NCI-H2196 (cell line): ENCODE measurements around the gene CERS1.

ENCODE experiments used
- DNase-seq: peaks from one replicate; lab custom pipeline; 2025; ENCODE audit not compliant: unreplicated experiment; lab: John Stamatoyannopoulos, UW

The CERS1 gene

DNA sequence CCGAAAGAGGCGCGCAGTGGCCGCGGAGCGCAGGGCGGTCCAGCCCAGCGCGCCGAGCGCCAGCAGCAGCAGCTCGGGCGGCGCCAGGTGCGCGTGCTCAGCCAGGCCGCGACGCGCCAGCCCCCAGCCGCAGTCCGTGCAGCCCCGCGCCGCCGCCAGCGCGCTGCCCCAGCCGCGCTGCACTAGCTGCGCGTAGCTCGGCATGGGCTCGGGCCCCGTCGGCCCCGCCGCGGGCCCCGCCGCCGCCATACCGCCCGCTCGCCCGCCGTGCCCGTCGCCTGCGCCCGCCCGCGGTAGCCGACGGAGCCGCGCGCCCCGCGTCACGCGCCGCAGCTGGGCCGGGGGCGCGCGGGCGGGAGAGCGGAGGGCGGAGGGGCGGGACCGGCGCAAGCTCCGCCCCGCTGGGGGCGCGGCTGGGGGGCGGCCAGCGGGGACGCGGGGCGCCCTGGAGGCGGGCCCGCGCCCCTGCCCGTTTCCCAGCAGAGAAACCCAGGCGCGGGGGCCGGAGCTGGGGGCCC, at the start of gene CERS1:
CERS1 (minus strand) TSS at position 335 of the 518 bp plus-strand sequence; CDS start at position 249, 86 bp downstream.
- peak; percentile 55 for DNase-seq

DNA sequence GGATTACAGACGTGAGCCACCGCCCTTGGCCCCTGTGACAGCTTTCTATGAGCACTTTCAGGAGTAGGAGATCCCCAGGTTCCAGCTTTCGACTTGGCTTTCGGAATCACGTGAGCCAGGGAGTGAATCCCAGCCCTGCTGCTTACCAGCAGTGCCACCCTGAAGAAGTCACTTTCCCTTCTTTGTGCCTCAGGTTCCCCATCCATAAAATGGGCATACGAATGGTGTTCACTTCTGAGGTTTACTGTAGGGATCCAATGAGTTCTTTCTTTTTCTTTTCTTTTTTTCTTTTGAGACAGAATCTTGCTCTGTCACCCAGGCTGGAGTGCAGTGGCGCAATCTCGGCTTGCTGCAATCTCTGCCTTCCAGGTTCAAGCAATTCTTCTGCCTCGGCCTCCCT, 49.3 kb upstream of the CERS1 start:
- DNase-seq, result no peak

GRCh38 chr19:18943465-18943864, 47.5 kb upstream of the CERS1 start:
- no peak for DNase-seq

GRCh38 chr19:18942692-18943091, 46.7 kb upstream of the CERS1 start:
- DNase-seq, result no peak

DNA sequence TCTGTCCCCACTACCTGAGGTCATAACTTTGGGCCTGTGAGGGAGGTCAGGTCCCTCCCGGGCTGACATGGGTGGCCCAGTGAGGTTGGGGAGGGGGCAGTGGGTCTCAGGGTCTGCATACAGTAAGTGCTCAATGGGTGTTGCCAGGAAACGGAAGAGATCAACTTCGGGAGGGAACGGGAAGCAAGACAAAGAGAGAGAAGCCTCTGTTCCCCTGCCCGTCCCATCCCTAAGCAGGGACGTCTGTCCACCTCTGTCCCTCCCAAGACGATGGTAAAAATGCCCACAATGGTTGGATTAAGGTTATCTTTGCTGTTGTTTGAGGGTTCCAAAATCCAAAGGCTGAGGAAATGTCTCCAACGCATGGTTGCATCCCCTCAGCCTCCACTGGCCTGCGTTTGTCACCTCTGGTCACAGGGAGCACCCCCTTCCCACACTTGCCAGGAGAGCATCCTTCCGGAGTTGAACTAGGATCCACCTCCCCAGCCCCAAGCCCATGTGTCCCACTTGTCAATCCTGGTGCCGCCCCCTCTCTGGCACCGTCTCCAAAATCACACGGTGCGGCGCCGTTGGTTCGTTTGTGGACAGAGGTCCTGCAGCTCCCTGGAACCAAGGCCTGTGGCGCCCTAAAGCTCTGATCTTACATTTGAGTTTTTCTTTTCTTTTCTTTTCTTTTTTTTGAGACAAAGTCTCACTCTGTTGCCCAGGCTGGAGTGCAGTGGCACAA, 45.8 kb upstream of the CERS1 start:
- no peak for DNase-seq

- peak; percentile 86 for DNase-seq
Observed at GRCh38 chr19:18940769-18941627, 45.0 kb upstream of the CERS1 start, which contains the start of gene HOMER3. Gene HOMER3 (minus strand): TSS chr19:18941217. CDS start chr19:18938982, 2,235 bp downstream.

GRCh38 chr19:18939922-18940768, 44.2 kb upstream of the CERS1 start:
- DNase-seq, result peak; percentile 39

DNA sequence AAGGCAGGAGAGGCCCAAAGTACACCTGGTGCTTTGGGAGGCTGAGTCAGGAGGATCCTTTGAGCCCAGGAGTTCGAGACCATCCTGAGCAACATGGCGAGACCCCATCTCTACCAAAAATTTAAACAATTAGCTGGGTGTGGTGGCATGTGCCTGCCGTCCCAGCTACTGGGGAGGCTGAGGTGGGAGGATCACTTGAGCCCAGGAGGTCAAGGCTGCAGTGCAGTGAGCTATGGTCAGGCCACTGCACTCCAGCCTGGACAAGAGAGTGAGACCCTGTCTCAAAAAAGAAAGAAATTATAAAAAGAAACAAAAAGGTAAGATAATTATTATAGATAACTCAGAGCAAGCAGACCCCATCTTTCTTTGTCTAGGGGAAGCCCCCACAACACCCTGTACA, 43.2 kb upstream of the CERS1 start:
- DNase-seq, result no peak

DNA sequence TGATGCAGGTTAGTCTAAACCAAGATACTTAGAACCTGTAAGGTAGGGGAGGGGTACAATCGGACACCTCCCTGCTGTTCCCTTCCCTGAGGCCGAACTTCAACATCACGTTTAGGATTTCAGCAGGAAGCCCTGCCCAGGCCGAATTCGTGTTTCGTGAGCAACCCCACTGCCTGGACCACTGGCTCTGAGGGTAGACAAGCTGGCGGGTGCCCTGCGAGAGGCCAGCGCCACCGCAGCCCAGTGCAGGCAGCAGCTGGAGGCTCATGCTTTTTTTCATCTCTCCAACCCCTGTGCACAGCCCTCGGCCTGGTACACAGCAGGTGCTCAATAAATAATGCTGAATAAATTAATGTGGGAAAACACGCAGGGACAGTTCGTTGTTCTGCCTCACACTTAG, 37.3 kb upstream of the CERS1 start:
- no peak for DNase-seq

- DNase-seq, result peak; percentile 47
Observed at GRCh38 chr19:18932216-18932841, 36.4 kb upstream of the CERS1 start.

DNA sequence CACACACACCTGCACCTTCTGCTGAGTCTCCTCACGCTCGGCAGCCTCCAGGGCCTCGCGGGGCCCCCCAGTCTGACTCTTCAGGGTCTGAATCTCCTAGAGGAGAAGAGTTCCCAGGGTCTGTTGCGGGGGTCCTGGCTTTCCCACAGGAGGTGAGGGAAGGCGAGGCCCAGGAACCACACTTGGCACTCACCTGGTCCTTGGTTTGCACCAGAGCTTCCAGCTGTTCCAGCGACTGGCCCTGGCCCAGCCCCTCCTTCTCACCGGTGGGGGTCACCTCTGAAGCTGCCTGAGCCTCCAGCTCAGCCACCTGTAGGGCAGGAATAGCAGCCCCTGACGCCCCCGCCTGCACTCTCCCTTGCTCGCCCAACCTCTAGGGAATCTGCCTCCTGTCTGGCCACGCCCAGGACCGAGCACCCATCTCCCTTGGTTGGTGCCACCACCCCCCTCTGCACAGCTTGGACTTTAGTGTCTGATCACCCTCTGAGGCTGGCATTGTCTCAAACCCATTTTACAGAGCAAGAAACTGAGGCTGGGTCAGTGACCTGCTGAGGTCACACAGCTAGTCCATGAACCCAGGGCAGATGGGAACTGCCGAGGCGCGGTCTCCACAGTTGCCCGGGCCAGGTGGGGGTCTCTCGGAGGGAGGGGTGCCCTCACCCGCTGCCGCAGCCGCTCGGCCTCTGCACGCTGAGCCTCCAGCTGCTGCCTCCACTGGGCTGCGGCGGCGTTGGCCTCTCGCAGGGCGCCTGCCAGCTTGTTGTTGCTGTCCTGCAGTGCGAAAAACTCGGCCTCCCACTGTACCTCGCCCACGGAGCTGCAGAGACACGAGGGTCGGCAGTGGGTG, 35.6 kb upstream of the CERS1 start:
- no peak for DNase-seq

DNA sequence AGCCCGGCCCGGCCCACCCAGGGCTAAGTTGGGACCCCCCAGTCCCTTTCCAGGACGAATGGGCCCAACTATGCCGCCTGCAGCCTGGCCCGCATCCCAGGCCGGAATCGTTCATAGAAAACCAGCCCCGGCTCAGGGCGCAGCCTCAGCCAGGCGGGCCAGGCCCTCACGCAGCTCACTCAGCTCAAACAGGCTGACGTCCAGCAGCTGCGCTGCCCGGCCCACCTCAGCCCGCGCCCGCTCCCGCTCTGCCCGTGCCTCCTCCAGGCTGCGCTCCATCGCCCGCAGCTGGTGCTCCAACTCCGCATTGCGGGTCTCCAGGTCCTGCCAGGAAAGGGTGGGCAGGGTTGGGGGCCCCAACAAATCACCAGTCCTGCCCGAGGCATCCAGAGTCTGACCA, 33.4 kb upstream of the CERS1 start:
- no peak for DNase-seq

GRCh38 chr19:18928018-18928805, 32.3 kb upstream of the CERS1 start:
- DNase-seq, result no peak

DNA sequence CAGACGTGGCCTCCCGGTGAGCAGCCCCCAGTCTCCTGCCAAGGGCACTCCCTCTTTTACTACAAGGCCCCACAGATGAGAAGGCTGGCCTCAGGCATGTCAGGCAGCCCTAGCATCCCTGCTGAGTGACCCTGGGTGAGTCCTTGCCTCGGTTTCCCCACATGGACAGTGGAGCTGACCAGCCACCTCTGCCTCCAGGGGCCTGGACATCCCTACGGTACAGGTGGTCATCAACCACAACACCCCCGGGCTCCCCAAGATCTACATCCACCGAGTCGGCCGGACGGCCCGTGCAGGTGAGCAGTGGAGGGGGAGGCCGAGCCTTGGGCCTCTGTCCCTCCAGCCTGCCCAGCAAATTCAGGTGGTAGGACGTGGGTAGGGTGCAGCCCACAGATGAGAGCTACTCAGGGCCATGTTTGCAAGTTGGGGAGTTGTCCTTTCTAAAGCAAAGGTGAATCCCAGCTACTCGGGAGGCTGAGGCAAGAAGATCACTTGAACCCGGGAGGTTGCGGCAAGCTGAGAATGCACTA, 28.8 kb upstream of the CERS1 start:
- no peak for DNase-seq

- no peak for DNase-seq
Observed at GRCh38 chr19:18922228-18922985, 26.4 kb upstream of the CERS1 start.

DNA sequence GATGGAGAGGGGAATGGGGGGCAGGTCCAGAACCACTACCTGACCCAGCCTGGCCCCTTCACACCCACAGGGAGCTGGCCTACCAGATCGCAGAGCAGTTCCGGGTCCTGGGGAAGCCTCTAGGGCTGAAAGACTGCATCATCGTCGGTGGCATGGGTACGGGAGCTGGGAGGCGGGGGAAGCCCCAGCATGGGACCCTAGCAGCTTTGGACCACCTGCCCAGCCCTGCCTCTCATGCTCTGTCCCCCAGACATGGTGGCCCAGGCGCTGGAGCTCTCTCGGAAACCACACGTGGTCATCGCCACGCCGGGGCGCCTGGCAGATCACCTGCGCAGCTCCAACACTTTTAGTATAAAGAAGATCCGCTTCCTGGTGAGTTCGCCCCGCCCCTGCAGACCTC, 25.6 kb upstream of the CERS1 start:
- DNase-seq, result no peak

DNA sequence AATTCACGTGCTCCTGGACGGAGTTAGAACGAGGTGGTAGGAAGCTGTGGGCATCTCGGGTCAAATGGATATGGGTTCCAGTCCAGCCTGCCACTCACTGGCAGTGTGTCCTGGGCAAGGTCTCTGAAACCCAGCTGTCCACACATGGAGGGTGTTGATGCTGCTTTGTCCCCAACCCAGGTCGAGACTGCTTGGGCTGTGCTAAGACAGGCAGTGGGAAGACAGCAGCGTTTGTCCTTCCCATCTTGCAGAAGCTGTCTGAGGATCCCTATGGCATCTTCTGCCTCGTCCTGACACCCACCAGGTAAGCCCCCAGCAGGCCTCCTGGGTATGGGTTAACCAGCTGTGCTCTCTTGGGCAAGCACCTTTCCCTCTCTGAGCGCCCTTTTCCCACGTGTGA, 24.4 kb upstream of the CERS1 start:
- DNase-seq, result no peak

DNA sequence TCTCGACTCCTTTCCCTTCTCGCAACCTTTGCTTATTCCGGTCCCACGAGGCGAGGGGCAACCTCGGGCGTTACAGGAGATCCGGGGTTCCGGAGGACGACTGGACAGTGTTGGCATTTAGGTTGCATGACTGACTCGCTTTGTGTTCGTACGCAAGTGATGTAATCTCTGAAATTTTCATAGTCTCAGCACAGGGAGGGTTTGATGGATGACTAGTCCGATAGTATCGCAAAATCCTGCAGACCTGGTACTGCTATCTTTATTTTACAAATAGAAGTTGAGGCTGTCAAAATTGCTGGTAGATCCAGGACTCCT, 23.9 kb upstream of the CERS1 start:
- no peak for DNase-seq
